ENCODE measurements around the gene AKR1C1.
"Not testable (repeated sequence)": the region's sequence is repeated elsewhere in the genome, so short reads cannot be mapped to it uniquely, and the experiment has no call there.

The AKR1C1 gene

GRCh38 chr10:5019770-5020612 is 56.8 kb downstream of the AKR1C1 start:
- peak; percentile 97 for DNase-seq

DNA sequence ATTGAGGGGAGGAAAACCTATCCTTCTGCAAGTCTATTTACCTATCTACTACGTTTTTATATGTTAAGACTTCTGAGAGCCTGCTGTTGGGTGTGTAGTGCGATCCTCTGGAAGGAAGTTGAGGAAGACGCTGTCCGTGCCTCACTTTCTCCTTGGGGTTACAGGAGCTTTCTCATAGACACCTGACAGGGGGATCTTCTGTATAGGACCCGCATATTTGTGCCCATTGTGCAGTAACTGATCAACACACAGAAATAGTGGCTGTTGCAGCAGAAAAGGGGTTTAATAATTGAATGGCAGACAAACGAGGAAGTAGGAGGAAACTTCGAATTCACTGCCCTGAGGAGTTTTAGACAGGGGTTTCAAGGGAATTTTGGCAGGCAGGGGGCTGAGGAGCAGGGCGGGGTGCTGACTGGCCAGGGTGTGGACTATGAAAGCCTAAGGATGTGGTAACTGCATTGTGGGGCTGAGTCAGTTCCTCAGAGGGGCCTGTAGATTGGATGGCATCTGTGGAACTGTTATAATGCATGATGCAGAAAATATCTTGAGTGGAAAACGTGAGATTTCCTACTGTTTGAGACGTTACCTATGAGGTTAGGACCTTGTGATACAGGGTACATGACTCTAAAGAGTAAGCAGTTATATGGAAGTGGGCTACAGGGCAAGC is 58.5 kb downstream of the AKR1C1 start:
- DNase-seq = not testable (repeated sequence)

- no peak for DNase-seq
These were observed 60.1 kb downstream of the AKR1C1 start for GRCh38 chr10:5023177-5023805.

GRCh38 chr10:5025461-5025881 is 62.3 kb downstream of the AKR1C1 start:
- peak; percentile 38 for DNase-seq

DNA sequence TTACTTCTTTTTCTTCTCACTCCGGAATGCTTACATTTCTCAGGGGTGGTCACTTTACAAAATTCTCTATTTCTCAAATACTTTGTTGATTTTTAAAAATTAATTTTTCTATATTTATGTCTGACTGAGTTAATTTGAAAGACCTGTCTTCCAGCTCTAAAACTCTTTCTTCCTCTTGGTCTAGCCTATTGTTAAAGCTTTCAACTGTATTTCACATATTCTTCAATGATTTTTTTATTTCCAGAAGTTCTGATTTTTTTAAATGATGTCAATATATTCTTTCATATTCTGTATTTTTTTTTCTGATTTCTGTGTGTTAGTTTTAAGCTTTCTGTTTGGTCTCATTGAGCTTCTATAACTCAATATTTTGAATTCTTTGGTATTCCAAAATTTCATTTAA is 67.8 kb downstream of the AKR1C1 start:
- DNase-seq = no peak

DNA sequence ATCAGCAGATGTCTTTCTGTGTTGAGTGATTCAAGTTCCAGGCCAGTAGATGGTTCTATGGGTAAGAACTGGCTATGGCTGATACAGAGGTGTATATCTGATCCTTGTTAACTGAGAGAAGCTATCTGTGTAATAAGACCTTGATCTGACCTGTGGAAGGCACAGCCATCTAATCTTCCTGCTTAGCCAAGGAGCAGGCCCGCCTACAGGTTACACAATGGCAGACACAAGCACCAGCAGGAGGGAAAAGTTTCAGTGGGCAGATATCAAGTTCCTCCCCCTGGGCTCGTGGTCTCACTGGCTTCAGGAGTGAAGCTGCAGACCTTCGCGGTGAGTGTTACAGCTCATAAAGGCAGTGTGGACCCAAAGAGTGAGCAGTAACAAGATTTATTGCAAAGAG is 68.4 kb downstream of the AKR1C1 start:
- DNase-seq = not testable (repeated sequence)

DNA sequence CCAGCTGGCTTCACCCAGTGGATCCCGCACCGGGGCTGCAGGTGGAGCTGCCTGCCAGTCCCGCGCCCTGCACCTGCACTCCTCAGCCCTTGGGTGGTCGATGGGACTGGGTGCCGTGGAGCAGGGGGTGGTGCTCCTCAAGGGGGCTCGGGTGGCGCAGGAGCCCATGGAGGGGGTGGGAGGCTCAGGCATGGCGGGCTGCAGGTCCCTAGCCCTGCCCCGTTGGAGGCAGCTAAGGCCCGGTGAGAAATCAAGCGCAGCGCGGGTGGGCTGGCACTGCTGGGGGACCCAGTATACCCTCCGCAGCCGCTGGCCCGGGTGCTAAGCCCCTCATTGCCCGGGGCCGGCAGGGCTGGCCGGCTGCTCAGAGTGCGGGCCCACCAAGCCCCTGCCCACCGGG is 69.2 kb downstream of the AKR1C1 start:
- DNase-seq = not testable (repeated sequence)
